Measurements from ENCODE around the gene MOG. TPM values are rescaled to one million over a fixed set of nuclear protein-coding genes. Genes with fewer than 3 reads are reported as not detected.

Gene MOG
- total RNA-seq, 1 experiment from 2014 or later: not detected

- Mint-ChIP-seq H3K27me3 (ENCODE audit: insufficient read depth, unreplicated experiment) (no peaks in the 10 kb centered on the region), H3K36me3 (ENCODE audit: insufficient read depth, unreplicated experiment) (peaks cover 52% of the 10 kb centered on the region), H3K4me1 (ENCODE audit: insufficient read depth, unreplicated experiment) (no peaks in the 10 kb centered on the region), H3K4me3 (ENCODE audit: unreplicated experiment) (no peak overlapping the region), H3K9me3 (ENCODE audit: unreplicated experiment) (no peaks in the 10 kb centered on the region), H3K27ac (ENCODE audit: low read depth, unreplicated experiment) (no peak overlapping the region)
- TF ChIP-seq, protein P1, sequence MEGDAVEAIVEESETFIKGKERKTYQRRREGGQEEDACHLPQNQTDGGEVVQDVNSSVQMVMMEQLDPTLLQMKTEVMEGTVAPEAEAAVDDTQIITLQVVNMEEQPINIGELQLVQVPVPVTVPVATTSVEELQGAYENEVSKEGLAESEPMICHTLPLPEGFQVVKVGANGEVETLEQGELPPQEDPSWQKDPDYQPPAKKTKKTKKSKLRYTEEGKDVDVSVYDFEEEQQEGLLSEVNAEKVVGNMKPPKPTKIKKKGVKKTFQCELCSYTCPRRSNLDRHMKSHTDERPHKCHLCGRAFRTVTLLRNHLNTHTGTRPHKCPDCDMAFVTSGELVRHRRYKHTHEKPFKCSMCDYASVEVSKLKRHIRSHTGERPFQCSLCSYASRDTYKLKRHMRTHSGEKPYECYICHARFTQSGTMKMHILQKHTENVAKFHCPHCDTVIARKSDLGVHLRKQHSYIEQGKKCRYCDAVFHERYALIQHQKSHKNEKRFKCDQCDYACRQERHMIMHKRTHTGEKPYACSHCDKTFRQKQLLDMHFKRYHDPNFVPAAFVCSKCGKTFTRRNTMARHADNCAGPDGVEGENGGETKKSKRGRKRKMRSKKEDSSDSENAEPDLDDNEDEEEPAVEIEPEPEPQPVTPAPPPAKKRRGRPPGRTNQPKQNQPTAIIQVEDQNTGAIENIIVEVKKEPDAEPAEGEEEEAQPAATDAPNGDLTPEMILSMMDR (IDR thresholded peaks at IDR 0.05; ENCODE audit: unreplicated experiment): no peak
- BruUV-seq (replicated peaks): no TSS peak
- intact Hi-C loops (cut with micrococcal nuclease): no loop called here
- POLR2A ChIA-PET: no interaction called here
- no peak for DNase-seq (ENCODE audit: unreplicated experiment)
- CTCF ChIA-PET: interaction anchor here (0.6 to 1.1 kb wide), 3 partner anchors 11 to 198 kb away, joined by 4 to 6 read pairs (median 4); no protein-coding TSS in a partner anchor
These were observed 38.9 kb upstream of the MOG start for GRCh38 chr6:29617782-29618554.

- no TSS peak for BruUV-seq (replicated peaks)
- no peaks in the 10 kb centered on the region for H3K4me1 Mint-ChIP-seq (ENCODE audit: insufficient read depth, unreplicated experiment)
- DNase-seq (ENCODE audit: unreplicated experiment): no peak
- ChIA-PET POLR2A (no interaction called here), CTCF (no interaction called here)
- H3K36me3 Mint-ChIP-seq (ENCODE audit: insufficient read depth, unreplicated experiment): peaks cover 42% of the 10 kb centered on the region
- H3K27ac Mint-ChIP-seq (ENCODE audit: low read depth, unreplicated experiment): no peak overlapping the region
- intact Hi-C loops (cut with micrococcal nuclease): no loop called here
- no peak overlapping the region for H3K4me3 Mint-ChIP-seq (ENCODE audit: unreplicated experiment)
- H3K9me3 Mint-ChIP-seq (ENCODE audit: unreplicated experiment): no peaks in the 10 kb centered on the region
- TF ChIP-seq, protein P1 (IDR thresholded peaks at IDR 0.05; ENCODE audit: unreplicated experiment): no peak
- H3K27me3 Mint-ChIP-seq (ENCODE audit: insufficient read depth, unreplicated experiment): no peaks in the 10 kb centered on the region
These were observed 37.2 kb upstream of the MOG start for GRCh38 chr6:29619578-29620160.

DNA sequence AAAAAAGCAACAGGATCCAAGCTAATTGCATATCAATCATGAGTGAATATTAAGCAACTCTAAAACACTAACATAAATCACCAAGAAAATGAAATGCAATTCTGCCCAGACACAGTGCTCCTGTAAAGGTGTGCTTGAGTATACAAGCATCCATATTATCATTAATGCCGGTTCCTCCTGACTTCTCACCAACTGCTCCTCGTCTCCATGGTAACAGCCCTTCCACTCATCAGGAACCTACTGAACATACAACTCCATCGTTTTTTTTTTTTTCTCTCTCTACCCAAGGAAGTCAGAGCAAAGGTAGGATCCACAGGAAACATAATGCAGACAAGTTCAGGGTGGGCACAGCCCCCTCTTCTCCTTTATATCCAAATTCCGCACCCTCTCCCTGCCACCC, 36.3 kb upstream of the MOG start:
- CTCF ChIA-PET: no interaction called here
- H3K4me1 Mint-ChIP-seq (ENCODE audit: insufficient read depth, unreplicated experiment): peaks cover 5% of the 10 kb centered on the region

DNA sequence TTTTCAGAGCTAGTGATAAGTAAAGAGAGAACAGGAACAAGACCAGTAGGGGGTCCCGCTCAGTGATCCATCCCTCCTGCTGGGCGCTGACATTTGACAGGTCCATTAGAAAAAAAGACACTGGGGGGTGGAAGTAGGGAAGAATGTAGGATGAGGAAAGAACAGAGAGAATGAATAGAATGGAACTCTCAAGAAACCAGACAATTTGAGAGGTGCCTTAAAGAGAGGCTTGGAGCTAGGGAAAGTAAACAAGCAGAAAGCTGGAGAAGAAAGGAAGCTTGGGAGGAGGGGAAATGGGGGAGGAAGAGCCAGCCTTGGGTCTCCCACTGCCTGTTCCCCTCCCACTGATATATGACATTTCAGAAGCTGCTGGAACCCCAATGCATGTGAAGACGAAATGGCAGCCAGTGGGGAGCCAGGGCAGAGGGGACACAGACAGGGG, 32.4 kb upstream of the MOG start:
- Mint-ChIP-seq H3K4me1 (ENCODE audit: insufficient read depth, unreplicated experiment) (peaks cover 16% of the 10 kb centered on the region), H3K9me3 (ENCODE audit: unreplicated experiment) (no peaks in the 10 kb centered on the region), H3K27me3 (ENCODE audit: insufficient read depth, unreplicated experiment) (no peaks in the 10 kb centered on the region), H3K27ac (ENCODE audit: low read depth, unreplicated experiment) (no peak overlapping the region), H3K36me3 (ENCODE audit: insufficient read depth, unreplicated experiment) (peaks cover 33% of the 10 kb centered on the region), H3K4me3 (ENCODE audit: unreplicated experiment) (no peak overlapping the region)
- ChIA-PET POLR2A (no interaction called here), CTCF (interaction anchor here (0.9 to 1.0 kb wide), 2 partner anchors 29 to 72 kb away, joined by 3 to 5 read pairs; no protein-coding TSS in a partner anchor)
- no TSS peak for BruUV-seq (replicated peaks)
- no peak for DNase-seq (ENCODE audit: unreplicated experiment)
- TF ChIP-seq, protein P1 (IDR thresholded peaks at IDR 0.05; ENCODE audit: unreplicated experiment): no peak
- intact Hi-C loops (cut with micrococcal nuclease): no loop called here

More for the DNA sequence above, 36.3 kb upstream of the MOG start:
- H3K27me3 Mint-ChIP-seq (ENCODE audit: insufficient read depth, unreplicated experiment): no peaks in the 10 kb centered on the region
- no peak for DNase-seq (ENCODE audit: unreplicated experiment)
- no TSS peak for BruUV-seq (replicated peaks)
- intact Hi-C loops (cut with micrococcal nuclease): no loop called here
- H3K9me3 Mint-ChIP-seq (ENCODE audit: unreplicated experiment): no peaks in the 10 kb centered on the region
- H3K4me3 Mint-ChIP-seq (ENCODE audit: unreplicated experiment): no peak overlapping the region
- peaks cover 36% of the 10 kb centered on the region for H3K36me3 Mint-ChIP-seq (ENCODE audit: insufficient read depth, unreplicated experiment)
- POLR2A ChIA-PET: no interaction called here
- no peak overlapping the region for H3K27ac Mint-ChIP-seq (ENCODE audit: low read depth, unreplicated experiment)
- TF ChIP-seq, protein P1 (IDR thresholded peaks at IDR 0.05; ENCODE audit: unreplicated experiment): no peak

All from MCF 10A (cell line).